HG03159 (cell line): ENCODE results near the gene ITGAE.
"Not testable (repeated sequence)": the region's sequence is repeated elsewhere in the genome, so short reads cannot be mapped to it uniquely, and the experiment has no call there.

Experiments
- ATAC-seq: cut with Tn5 transposase; IDR thresholded peaks from one replicate; pipeline ENCODE4 v1.9.1; 2021; ENCODE audit warnings: mild to moderate bottlenecking, moderate library complexity; ENCODE audit not compliant: unreplicated experiment

Gene ITGAE

GRCh38 chr17:3732210-3732621 is 68.8 kb downstream of the ITGAE start:
- no peak for ATAC-seq

GRCh38 chr17:3730881-3731429 is 70.0 kb downstream of the ITGAE start:
- ATAC-seq, result no peak

GRCh38 chr17:3729881-3730280 is 71.1 kb downstream of the ITGAE start:
- ATAC-seq, result no peak

GRCh38 chr17:3728099-3728498 is 72.9 kb downstream of the ITGAE start:
- ATAC-seq, result not testable (repeated sequence)

GRCh38 chr17:3727041-3727440 is 73.9 kb downstream of the ITGAE start:
- ATAC-seq, result no peak

GRCh38 chr17:3724378-3725077 is 76.5 kb downstream of the ITGAE start:
- ATAC-seq, result peak; percentile 15

GRCh38 chr17:3723556-3724377 is 77.2 kb downstream of the ITGAE start, which contains the start of gene HASPIN:
TSS of gene HASPIN (plus strand) at chr17:3723903. CDS start at chr17:3723936, 33 bp downstream.
- ATAC-seq, result peak; percentile 76

- ATAC-seq, result no peak
Measured at GRCh38 chr17:3723188-3723555, 77.8 kb downstream of the ITGAE start.

- ATAC-seq, result no peak
Measured at GRCh38 chr17:3722716-3723115, 78.3 kb downstream of the ITGAE start.

GRCh38 chr17:3719265-3719664 is 81.7 kb downstream of the ITGAE start:
- ATAC-seq, result no peak

- no peak for ATAC-seq
Measured at GRCh38 chr17:3718201-3718600, 82.8 kb downstream of the ITGAE start.

GRCh38 chr17:3715296-3715695 is 85.7 kb downstream of the ITGAE start:
- ATAC-seq, result no peak

GRCh38 chr17:3712811-3713463 is 88.1 kb downstream of the ITGAE start:
- ATAC-seq, result no peak

GRCh38 chr17:3710951-3711383 is 90.0 kb downstream of the ITGAE start:
- ATAC-seq, result peak; percentile 91

- no peak for ATAC-seq
Measured at GRCh38 chr17:3708366-3708765, 92.6 kb downstream of the ITGAE start.

- ATAC-seq, result not testable (repeated sequence)
Measured at GRCh38 chr17:3705718-3705984, 95.3 kb downstream of the ITGAE start.

GRCh38 chr17:3704931-3705717 is 95.9 kb downstream of the ITGAE start:
- ATAC-seq, result no peak

GRCh38 chr17:3702041-3702539 is 98.9 kb downstream of the ITGAE start:
- ATAC-seq, result not testable (repeated sequence)

GRCh38 chr17:3699951-3700350 is 101.0 kb downstream of the ITGAE start:
- ATAC-seq, result no peak

GRCh38 chr17:3698139-3698538 is 102.8 kb downstream of the ITGAE start:
- no peak for ATAC-seq

GRCh38 chr17:3697103-3697476 is 103.9 kb downstream of the ITGAE start:
- ATAC-seq, result no peak
